ENCODE results near the gene GFOD1.

DNA sequence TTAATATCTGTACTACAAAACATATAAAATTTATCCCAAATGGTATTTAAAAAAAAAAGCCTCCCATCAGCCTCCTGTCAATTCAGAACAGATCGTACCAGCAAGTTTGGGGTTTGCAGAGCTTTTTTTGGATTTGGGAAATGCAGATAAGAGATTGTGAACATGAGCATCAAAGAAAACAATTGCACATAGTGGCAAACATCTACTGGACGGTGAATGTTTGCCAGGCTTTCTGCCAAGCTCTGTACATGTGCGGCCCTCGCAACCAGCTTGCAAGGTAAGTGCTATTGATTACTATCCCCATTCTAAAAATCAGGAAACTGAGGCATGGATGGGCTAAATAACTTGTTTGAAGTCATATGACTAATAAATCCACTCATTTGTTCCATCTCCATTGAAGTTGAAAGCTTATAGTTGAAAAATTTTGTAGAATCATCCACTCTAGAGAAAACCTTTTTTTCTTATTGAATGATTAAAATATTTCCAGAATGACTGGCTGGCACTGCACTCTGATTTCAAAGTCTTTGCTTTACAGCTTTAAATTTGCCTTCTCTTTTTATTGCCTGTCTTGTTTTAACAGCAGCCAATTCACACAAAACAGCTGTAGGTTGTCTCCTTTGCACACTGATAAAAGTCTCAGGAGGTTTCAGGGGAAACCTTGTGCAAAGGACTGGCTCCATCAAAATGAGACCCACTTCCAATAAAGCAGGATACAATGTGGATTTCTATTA is 49.6 kb upstream of the GFOD1 start:
- TF ChIP-seq, protein P1, sequence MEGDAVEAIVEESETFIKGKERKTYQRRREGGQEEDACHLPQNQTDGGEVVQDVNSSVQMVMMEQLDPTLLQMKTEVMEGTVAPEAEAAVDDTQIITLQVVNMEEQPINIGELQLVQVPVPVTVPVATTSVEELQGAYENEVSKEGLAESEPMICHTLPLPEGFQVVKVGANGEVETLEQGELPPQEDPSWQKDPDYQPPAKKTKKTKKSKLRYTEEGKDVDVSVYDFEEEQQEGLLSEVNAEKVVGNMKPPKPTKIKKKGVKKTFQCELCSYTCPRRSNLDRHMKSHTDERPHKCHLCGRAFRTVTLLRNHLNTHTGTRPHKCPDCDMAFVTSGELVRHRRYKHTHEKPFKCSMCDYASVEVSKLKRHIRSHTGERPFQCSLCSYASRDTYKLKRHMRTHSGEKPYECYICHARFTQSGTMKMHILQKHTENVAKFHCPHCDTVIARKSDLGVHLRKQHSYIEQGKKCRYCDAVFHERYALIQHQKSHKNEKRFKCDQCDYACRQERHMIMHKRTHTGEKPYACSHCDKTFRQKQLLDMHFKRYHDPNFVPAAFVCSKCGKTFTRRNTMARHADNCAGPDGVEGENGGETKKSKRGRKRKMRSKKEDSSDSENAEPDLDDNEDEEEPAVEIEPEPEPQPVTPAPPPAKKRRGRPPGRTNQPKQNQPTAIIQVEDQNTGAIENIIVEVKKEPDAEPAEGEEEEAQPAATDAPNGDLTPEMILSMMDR (IDR thresholded peaks at IDR 0.05): no peak
- no peak for TF ChIP-seq EP300 (IDR thresholded peaks at IDR 0.05)
- no peak for TF ChIP-seq POLR2A (IDR thresholded peaks at IDR 0.05)

Measured in gastroesophageal sphincter (tissue), 3 donors.